Activated T-cell treated with anti-CD3 and anti-CD28 coated beads for 4 hours (primary cell): ENCODE data around the gene TRPM1.
"Not testable (repeated sequence)": the region's sequence is repeated elsewhere in the genome, so short reads cannot be mapped to it uniquely, and the experiment has no call there.

ENCODE experiments used
- DNase-seq: peaks from one replicate; pipeline ENCODE4 v3.0.0-alpha.2; 2020

The TRPM1 gene

GRCh38 chr15:31116423-31117030 is 15.0 kb upstream of the TRPM1 start:
- no peak for DNase-seq

- DNase-seq, result no peak
Measured at GRCh38 chr15:31111091-31111647, 9.6 kb upstream of the TRPM1 start.

GRCh38 chr15:31108836-31109235 is 7.3 kb upstream of the TRPM1 start:
- no peak for DNase-seq

- DNase-seq, result no peak
Measured at GRCh38 chr15:31106495-31107300, 5.2 kb upstream of the TRPM1 start.

GRCh38 chr15:31104003-31104402 is 2.5 kb upstream of the TRPM1 start:
- DNase-seq, result no peak

GRCh38 chr15:31102374-31103342 is 1.1 kb upstream of the TRPM1 start:
- no peak for DNase-seq

GRCh38 chr15:31102039-31102321 is 455 bp upstream of the TRPM1 start:
- no peak for DNase-seq

GRCh38 chr15:31100738-31101137 is 787 bp downstream of the TRPM1 start:
- no peak for DNase-seq

GRCh38 chr15:31098953-31099740 is 2.4 kb downstream of the TRPM1 start:
- no peak for DNase-seq

GRCh38 chr15:31098491-31098917 is 3.0 kb downstream of the TRPM1 start:
- DNase-seq, result no peak

- no peak for DNase-seq
Measured at GRCh38 chr15:31096563-31096962, 5.0 kb downstream of the TRPM1 start.

GRCh38 chr15:31091481-31091880 is 10.0 kb downstream of the TRPM1 start:
- DNase-seq, result no peak

GRCh38 chr15:31090766-31091165 is 10.8 kb downstream of the TRPM1 start:
- no peak for DNase-seq

GRCh38 chr15:31089368-31090047 is 12.0 kb downstream of the TRPM1 start:
- DNase-seq, result no peak

- DNase-seq, result no peak
Measured at GRCh38 chr15:31088672-31089367, 12.7 kb downstream of the TRPM1 start.

GRCh38 chr15:31088041-31088440 is 13.5 kb downstream of the TRPM1 start:
- not testable (repeated sequence) for DNase-seq

- no peak for DNase-seq
Measured at GRCh38 chr15:31086344-31086743, 15.2 kb downstream of the TRPM1 start.

GRCh38 chr15:31085359-31085758 is 16.2 kb downstream of the TRPM1 start:
- DNase-seq, result no peak

- no peak for DNase-seq
Measured at GRCh38 chr15:31084176-31084575, 17.3 kb downstream of the TRPM1 start.

- no peak for DNase-seq
Measured at GRCh38 chr15:31083370-31083780, 18.1 kb downstream of the TRPM1 start.

- no peak for DNase-seq
Measured at GRCh38 chr15:31082771-31083369, 18.7 kb downstream of the TRPM1 start.
